ENCODE data around the gene NSUN4. TPM values are rescaled to one million over a fixed set of nuclear protein-coding genes. Genes with fewer than 3 reads are reported as not detected.
"Not testable (repeated sequence)": the region's sequence is repeated elsewhere in the genome, so short reads cannot be mapped to it uniquely, and the experiment has no call there.

Gene NSUN4
- total RNA-seq, 1 experiment from 2014 or later = 14.9 TPM

DNA sequence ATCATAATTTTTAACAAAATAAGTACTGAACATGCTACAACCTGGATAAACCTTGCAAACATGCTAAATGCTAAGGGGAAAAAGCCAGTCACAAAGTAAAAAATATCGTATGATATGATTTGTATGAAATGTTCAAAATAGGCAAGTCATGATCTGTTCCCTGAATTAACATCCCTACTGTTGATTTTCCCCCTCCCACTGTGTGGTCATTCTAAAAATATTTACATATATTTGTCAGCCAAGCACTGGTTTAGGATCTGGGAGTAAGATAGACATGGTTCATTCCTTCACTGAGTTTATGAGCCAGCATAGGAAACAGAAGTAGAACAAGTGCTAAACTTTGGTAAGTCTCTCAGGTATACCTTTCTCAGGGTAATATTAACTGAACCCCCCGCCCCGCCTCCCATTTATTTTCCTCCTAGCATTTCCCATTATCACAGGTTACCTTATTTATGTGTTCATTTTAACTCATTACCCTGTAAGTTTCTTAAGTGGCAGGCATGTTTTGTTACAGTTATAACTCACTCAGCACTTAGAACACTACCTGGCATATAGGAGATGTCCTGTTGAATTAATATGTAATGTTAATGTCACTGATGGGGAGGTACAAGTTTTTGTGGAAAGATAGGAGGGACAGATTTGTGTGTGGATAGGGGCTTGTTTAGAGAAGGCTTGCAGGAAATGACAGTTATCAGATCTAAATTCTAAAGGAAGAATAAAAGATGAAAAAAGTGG is 24.8 kb upstream of the NSUN4 start:
- Histone ChIP-seq H3K27me3 (replicated peaks) (no peaks in the 10 kb centered on the region), H3K4me1 (replicated peaks) (no peaks in the 10 kb centered on the region), H3K36me3 (peaks cover 63% of the 10 kb centered on the region), H3K27ac (no peak overlapping the region), H3K9me3 (replicated peaks) (no peaks in the 10 kb centered on the region), H3K4me3 (no peak overlapping the region)
- DNase-seq (ENCODE audit: low read depth in 1 of 2, low spot score in 2 of 2) = no peak

- H3K9me3 ChIP-seq (replicated peaks) = no peaks in the 10 kb centered on the region
- no peak overlapping the region for H3K4me3 ChIP-seq
- H3K36me3 ChIP-seq = peaks cover 49% of the 10 kb centered on the region
- H3K27me3 ChIP-seq (replicated peaks) = no peaks in the 10 kb centered on the region
- H3K27ac ChIP-seq = no peak overlapping the region
- no peak for DNase-seq (ENCODE audit: low read depth in 1 of 2, low spot score in 2 of 2)
- no peaks in the 10 kb centered on the region for H3K4me1 ChIP-seq (replicated peaks)
These were observed 23.3 kb upstream of the NSUN4 start for GRCh38 chr1:46317323-46317722.

DNA sequence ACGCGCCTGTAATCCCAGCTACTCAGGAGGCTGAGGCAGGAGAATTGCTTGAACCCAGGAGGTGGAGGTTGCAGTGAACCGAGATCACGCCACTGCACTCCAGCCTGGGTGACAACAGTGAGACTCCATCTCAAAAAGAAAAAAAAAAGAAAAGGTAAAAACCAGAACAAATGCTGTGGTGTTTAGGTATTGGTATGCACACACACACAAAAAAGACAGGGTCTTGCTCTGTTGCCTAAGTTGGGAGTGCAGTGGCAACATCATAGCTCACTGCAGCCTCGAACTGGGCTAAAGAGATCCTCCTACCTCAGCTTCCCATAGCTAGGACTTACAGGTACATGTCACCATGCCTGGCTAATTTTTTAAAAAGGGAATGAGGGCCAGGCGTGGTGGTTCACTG is 21.3 kb upstream of the NSUN4 start:
- not testable (repeated sequence) for H3K4me1 ChIP-seq (replicated peaks); H3K4me3 ChIP-seq; H3K27me3 ChIP-seq (replicated peaks); DNase-seq (ENCODE audit: low read depth in 1 of 2, low spot score in 2 of 2); H3K27ac ChIP-seq; H3K9me3 ChIP-seq (replicated peaks)
- peaks cover 31% of the 10 kb centered on the region for H3K36me3 ChIP-seq

- H3K36me3 ChIP-seq = peaks cover 23% of the 10 kb centered on the region
- not testable (repeated sequence) for H3K27ac ChIP-seq; H3K9me3 ChIP-seq (replicated peaks); H3K4me1 ChIP-seq (replicated peaks); H3K27me3 ChIP-seq (replicated peaks); H3K4me3 ChIP-seq; DNase-seq (ENCODE audit: low read depth in 1 of 2, low spot score in 2 of 2)
These were observed 20.4 kb upstream of the NSUN4 start for GRCh38 chr1:46319960-46320914.

DNA sequence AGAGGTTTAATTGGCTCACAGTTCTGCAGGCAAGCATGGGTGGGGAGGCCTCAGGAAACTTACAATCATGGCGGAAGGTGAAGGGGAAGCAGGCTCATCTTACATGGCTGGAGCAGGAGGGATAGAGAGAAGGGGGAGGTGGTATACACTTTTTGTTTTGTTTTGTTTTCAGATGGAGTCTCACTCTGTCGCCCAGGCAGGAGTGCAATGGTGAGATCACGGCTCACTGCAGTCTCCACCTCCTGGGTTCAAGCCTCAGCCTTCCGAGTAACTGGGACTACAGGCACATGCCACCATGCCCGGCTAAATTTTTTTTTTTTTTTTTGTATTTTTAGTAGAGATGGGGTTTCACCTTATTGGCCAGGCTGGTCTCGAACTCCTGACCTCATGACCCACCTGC is 18.4 kb upstream of the NSUN4 start:
- H3K4me1 ChIP-seq (replicated peaks); H3K27me3 ChIP-seq (replicated peaks); H3K4me3 ChIP-seq; DNase-seq (ENCODE audit: low read depth in 1 of 2, low spot score in 2 of 2); H3K27ac ChIP-seq; H3K36me3 ChIP-seq; H3K9me3 ChIP-seq (replicated peaks): not testable (repeated sequence)

DNA sequence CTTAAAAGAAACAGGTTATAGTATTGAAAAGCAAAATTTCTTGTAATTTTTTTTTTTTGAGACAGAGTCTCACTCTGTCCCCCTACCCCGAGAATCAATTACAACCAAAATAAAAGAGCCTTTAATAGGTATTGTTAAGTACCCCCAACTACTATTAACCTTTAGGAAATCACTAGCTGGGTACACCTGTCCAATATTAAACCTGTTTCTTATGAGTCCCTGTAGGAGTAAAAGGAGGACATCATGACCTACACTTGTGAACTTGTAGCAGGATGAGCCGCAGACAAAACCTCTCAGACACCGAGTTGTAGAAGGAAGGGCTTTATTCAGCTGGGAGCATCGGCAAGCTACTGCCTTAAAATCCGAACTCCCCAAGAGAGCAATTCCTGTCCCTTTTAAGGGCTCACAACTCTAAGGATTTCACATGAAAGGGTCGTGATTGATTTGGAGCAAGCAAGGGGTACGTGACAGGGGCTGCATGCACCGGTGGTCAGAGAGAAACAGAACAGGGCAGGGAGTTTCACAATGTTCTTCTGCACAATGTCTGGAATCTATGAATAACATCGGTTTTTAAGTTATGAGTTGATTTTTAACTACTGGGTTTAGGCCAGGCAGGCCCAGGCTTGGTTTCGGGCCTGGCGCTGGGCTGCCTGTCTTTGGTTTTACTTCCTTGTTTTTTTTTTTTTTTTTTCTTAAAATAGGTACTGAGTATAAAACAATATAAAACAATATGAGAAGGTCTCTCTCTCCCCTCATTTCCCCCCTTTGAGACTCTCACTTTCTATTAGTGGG is 15.1 kb upstream of the NSUN4 start:
- not testable (repeated sequence) for H3K27ac ChIP-seq; H3K27me3 ChIP-seq (replicated peaks)

GRCh38 chr1:46328182-46328581 is 12.4 kb upstream of the NSUN4 start:
- H3K27me3 ChIP-seq (replicated peaks); H3K9me3 ChIP-seq (replicated peaks); H3K4me3 ChIP-seq; H3K4me1 ChIP-seq (replicated peaks); H3K36me3 ChIP-seq; DNase-seq (ENCODE audit: low read depth in 1 of 2, low spot score in 2 of 2); H3K27ac ChIP-seq: not testable (repeated sequence)

More for the DNA sequence above, 15.1 kb upstream of the NSUN4 start:
- not testable (repeated sequence) for DNase-seq (ENCODE audit: low read depth in 1 of 2, low spot score in 2 of 2); H3K4me3 ChIP-seq; H3K4me1 ChIP-seq (replicated peaks); H3K9me3 ChIP-seq (replicated peaks); H3K36me3 ChIP-seq

DNA sequence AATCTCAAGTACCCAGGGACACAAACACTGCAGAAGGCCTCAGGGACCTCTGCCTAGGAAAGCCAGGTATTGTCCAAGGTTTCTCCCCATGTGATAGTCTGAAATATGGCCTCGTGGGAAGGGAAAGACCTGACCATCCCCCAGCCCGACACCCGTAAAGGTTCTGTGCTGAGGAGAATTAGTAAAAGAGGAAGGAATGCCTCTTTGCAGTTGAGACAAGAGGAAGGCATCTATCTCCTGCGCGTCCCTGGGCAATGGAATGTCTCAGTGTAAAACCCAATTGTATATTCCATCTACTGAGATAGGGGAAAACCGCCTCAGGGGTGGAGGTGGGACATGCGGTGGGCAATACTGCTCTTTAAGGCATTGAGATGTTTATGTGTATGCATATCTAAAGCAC is 10.8 kb upstream of the NSUN4 start:
- H3K4me3 ChIP-seq; H3K4me1 ChIP-seq (replicated peaks); H3K9me3 ChIP-seq (replicated peaks); DNase-seq (ENCODE audit: low read depth in 1 of 2, low spot score in 2 of 2); H3K27me3 ChIP-seq (replicated peaks); H3K27ac ChIP-seq; H3K36me3 ChIP-seq: not testable (repeated sequence)

DNA sequence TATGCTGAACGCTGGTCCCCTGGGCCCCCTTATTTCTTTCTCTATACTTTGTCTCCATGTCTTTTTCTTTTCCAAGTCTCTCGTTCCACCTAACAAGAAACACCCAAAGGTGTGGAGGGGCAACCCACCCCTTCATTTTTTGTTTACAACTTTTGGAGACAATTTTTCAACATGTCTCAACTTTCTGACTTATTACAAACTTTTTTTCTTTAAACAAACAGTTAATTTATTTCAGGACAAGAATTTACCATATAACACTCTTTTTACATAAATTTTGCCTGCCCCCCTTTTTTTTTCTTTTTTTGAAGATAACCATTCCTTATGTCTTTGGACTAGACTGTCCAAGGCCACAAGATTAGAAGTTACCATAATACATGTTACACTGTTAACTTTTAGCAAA is 10.2 kb upstream of the NSUN4 start:
- not testable (repeated sequence) for H3K36me3 ChIP-seq; H3K27me3 ChIP-seq (replicated peaks); H3K27ac ChIP-seq; H3K4me1 ChIP-seq (replicated peaks); H3K4me3 ChIP-seq; H3K9me3 ChIP-seq (replicated peaks); DNase-seq (ENCODE audit: low read depth in 1 of 2, low spot score in 2 of 2)

- H3K4me1 ChIP-seq (replicated peaks); H3K27me3 ChIP-seq (replicated peaks); H3K36me3 ChIP-seq; H3K27ac ChIP-seq; DNase-seq (ENCODE audit: low read depth in 1 of 2, low spot score in 2 of 2); H3K9me3 ChIP-seq (replicated peaks); H3K4me3 ChIP-seq: not testable (repeated sequence)
These were observed 8.6 kb upstream of the NSUN4 start for GRCh38 chr1:46331786-46332540.

DNA sequence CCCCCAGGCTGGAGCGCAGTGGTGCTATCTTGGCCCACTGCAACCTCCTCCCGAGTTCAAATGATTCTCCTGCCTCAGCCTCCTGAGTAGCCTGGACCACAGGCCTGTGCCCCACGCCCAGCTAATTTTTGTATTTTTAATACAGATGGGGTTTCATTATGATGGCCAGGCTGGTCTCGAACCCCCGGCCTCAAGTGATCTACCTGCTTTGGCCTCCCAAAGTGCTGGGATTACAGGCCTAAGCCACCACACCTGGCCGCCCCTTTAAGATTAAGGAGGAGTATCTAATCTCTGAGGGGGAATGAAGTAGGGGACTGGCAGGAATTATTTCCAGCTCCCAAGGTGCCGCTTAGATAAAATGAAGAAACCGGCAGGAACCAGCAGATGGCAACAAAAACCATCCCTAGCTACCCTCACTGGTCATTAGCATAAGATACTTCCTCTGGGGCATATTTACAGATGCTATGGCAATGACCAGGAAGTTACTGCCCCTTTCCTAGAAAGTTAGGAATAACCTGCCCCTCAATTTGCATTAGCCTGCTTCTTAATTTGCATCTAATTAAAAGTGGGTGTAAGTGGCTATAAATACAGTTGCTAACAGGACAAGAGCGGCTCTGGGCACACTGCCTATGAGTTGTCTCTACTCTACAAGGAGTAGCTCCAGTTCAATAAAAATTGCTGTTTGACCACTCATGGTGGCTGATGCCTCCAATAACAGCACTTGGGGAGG is 7.1 kb upstream of the NSUN4 start:
- Histone ChIP-seq H3K27me3 (replicated peaks) (no peaks in the 10 kb centered on the region), H3K4me1 (replicated peaks) (no peaks in the 10 kb centered on the region), H3K36me3 (no peaks in the 10 kb centered on the region), H3K9me3 (replicated peaks) (no peaks in the 10 kb centered on the region), H3K27ac (no peak overlapping the region), H3K4me3 (no peak overlapping the region)
- DNase-seq (ENCODE audit: low read depth in 1 of 2, low spot score in 2 of 2) = peak in 1 of 2 experiments; percentile 23

GRCh38 chr1:46334030-46334384 is 6.6 kb upstream of the NSUN4 start:
- H3K36me3 ChIP-seq = no peaks in the 10 kb centered on the region

GRCh38 chr1:46335081-46335480 is 5.5 kb upstream of the NSUN4 start:
- H3K36me3 ChIP-seq = no peaks in the 10 kb centered on the region
- no peak overlapping the region for H3K4me3 ChIP-seq
- H3K4me1 ChIP-seq (replicated peaks) = peaks cover 6% of the 10 kb centered on the region; the same call in 1 of the 2 replicates
- no peaks in the 10 kb centered on the region for H3K9me3 ChIP-seq (replicated peaks)
- no peak overlapping the region for H3K27ac ChIP-seq
- no peak for DNase-seq (ENCODE audit: low read depth in 1 of 2, low spot score in 2 of 2)
- H3K27me3 ChIP-seq (replicated peaks) = no peaks in the 10 kb centered on the region

More at GRCh38 chr1:46334030-46334384, 6.6 kb upstream of the NSUN4 start:
- Histone ChIP-seq H3K4me1 (replicated peaks) (no peaks in the 10 kb centered on the region), H3K4me3 (no peak overlapping the region), H3K9me3 (replicated peaks) (no peaks in the 10 kb centered on the region), H3K27ac (no peak overlapping the region), H3K27me3 (replicated peaks) (no peaks in the 10 kb centered on the region)
- no peak for DNase-seq (ENCODE audit: low read depth in 1 of 2, low spot score in 2 of 2)

All from SJSA1 (cell line).